Astrocyte (in vitro differentiated cells and primary cell): ENCODE data around the gene TPM4.

ENCODE experiments used
- CTCF ChIP-seq: IDR thresholded peaks from 2 replicates; pipeline ENCODE4 v1.5.1; 2011; ENCODE audit warnings: low read depth, mild to moderate bottlenecking, inconsistent platforms, low read length, moderate library complexity; ENCODE audit not compliant: insufficient read depth
- EZH2 ChIP-seq: IDR thresholded peaks from 2 replicates; pipeline ENCODE4 v1.6.1; 2012; ENCODE audit warnings: mild to moderate bottlenecking, low read length, inconsistent platforms; ENCODE audit not compliant: insufficient read depth

DNA sequence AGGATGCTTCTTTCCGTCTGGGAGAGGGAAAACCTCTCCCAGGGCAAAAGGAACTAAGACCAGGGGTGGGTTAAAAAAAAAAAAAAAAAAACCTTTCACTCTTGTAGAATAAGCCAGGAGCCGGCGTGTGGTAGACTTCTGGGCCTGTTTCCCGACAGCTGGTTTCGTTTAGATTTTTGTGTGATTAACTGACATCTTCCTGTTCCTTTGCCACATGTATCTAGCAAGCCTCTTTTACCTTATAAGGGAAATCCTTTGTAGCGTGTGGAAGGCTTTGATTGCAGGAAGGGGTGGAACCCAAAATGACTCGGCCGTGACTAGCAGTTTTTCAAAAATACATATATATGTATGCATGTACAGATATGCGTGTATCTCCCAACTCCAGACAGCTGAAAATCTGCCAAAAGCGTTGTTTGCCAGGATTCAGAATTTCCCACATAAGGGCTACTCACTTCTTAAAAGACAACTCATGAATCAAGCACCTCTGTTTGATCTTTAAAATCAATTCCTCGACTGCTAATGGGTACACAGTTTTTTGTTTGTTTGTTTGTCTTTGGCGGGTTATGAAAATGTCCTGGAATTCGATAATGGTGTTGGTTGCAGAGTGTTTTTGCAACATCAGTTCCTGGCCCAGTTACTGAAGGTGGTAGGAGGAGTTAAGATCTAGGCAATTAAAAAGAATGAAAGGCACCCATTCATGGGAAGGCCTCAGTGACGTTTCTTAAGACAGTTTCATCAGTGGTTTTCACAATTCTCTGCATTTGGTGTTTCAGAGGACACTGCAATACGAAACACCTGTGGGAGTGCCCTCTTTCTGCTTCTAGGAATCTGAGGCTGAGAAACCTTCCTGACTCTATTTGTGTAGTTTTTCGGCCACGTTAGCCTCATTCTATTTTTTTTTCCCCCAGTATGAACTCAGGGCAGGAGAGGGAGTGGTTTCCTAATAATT is 2.7 kb downstream of the TPM4 start:
- no peak for TF ChIP-seq CTCF
- no peak for TF ChIP-seq EZH2
